WERI-Rb-1 (cell line): Measurements from ENCODE around the gene CATSPER4.

Experiments
- DNase-seq: peaks from one replicate; pipeline ENCODE4 v3.0.0-alpha.2; 2020
- H3K27ac ChIP-seq: fragments of 250-450 bp; sonication (Bioruptor Pico); 2 replicates; pipeline ENCODE4 v1.5.1; 2020; ENCODE audit warnings: mild to moderate bottlenecking, moderate library complexity
- H3K27me3 ChIP-seq: fragments of 250-450 bp; sonication (Bioruptor Pico); 2 replicates; pipeline ENCODE4 v1.5.1; 2021; ENCODE audit warnings: mild to moderate bottlenecking, low read depth, moderate library complexity; ENCODE audit not compliant: insufficient read depth, severe bottlenecking
- H3K36me3 ChIP-seq: fragments of 250-450 bp; sonication (Bioruptor Pico); 2 replicates; pipeline ENCODE4 v1.5.1; 2020; ENCODE audit warnings: mild to moderate bottlenecking, moderate library complexity
- H3K4me3 ChIP-seq: 2 replicates; pipeline ENCODE4 v1.5.1; 2011; ENCODE audit warnings: low read depth, mild to moderate bottlenecking, control low read depth, low read length
- H3K9me3 ChIP-seq: fragments of 250-450 bp; sonication (Bioruptor Pico); 2 replicates; pipeline ENCODE4 v1.5.1; 2021; ENCODE audit warnings: mild to moderate bottlenecking, moderate library complexity; ENCODE audit not compliant: severe bottlenecking
- TF ChIP-seq, protein P1 (sequence below): IDR thresholded peaks from 2 replicates; pipeline ENCODE4 v1.5.1; 2011; ENCODE audit warnings: low read depth, mild to moderate bottlenecking, control low read depth, inconsistent platforms, low read length

The CATSPER4 gene

GRCh38 chr1:26177182-26177684 lies 13.2 kb upstream of the CATSPER4 start, which contains the start of gene CNKSR1:
CNKSR1 (plus strand) TSS chr1:26177491; CDS start chr1:26177548, 57 bp downstream.
- Histone ChIP-seq H3K36me3 (no peaks in the 10 kb centered on the region), H3K9me3 (no peaks in the 10 kb centered on the region), H3K27ac (no peak within 1 kb of the TSS), H3K4me3 (no peak within 1 kb of the TSS), H3K27me3 (no peaks in the 10 kb centered on the region)
- TF ChIP-seq, protein P1, sequence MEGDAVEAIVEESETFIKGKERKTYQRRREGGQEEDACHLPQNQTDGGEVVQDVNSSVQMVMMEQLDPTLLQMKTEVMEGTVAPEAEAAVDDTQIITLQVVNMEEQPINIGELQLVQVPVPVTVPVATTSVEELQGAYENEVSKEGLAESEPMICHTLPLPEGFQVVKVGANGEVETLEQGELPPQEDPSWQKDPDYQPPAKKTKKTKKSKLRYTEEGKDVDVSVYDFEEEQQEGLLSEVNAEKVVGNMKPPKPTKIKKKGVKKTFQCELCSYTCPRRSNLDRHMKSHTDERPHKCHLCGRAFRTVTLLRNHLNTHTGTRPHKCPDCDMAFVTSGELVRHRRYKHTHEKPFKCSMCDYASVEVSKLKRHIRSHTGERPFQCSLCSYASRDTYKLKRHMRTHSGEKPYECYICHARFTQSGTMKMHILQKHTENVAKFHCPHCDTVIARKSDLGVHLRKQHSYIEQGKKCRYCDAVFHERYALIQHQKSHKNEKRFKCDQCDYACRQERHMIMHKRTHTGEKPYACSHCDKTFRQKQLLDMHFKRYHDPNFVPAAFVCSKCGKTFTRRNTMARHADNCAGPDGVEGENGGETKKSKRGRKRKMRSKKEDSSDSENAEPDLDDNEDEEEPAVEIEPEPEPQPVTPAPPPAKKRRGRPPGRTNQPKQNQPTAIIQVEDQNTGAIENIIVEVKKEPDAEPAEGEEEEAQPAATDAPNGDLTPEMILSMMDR = no peak
- DNase-seq = no peak

GRCh38 chr1:26180010-26180506 lies 10.3 kb upstream of the CATSPER4 start:
- no peak overlapping the region for H3K27ac ChIP-seq
- DNase-seq = no peak
- no peaks in the 10 kb centered on the region for H3K9me3 ChIP-seq
- H3K27me3 ChIP-seq = no peaks in the 10 kb centered on the region
- no peak overlapping the region for H3K4me3 ChIP-seq
- H3K36me3 ChIP-seq = no peaks in the 10 kb centered on the region
- TF ChIP-seq, protein P1 = no peak

DNA sequence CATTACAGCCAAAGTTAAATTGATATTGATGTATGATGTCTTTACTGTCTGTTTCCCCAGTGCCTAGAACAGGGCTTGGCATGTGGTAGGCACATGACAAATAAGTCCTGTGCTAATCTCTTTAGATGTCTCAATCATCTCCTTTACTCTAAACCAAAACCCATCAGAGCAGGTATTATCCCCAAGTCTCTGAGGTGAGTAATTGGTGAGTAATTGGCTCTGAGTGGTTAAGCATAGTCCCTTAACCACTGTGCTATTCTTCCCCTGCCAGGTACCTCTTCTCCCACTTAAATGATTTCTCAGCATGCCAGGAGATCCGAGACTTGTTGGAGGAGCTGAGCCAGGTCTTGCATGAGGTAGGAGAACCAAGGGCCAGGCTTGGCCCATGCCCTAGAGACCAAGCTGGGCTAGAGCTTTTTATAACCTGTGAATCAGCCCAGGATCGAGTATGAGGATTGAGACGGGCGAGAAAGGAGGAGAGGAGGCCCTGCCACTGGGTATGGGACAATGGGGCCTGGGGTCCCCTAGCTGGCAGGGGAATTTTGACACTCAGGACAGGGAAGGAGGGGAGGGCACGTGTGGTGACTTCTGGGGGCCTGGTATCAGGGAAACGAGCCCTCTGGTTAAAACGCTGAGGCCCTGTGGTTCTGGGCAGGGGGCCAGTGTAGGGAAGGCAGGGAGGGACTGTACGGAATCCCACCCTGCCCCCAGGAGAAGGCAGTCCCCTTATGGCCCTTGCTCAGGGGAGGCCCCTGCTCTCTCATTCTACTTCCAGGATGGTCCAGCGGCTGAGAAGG lies 8.6 kb upstream of the CATSPER4 start:
- H3K4me3 ChIP-seq = no peak overlapping the region; the same call in 1 of the 2 replicates
- no peaks in the 10 kb centered on the region for H3K9me3 ChIP-seq
- no peak for DNase-seq
- TF ChIP-seq, protein P1 = no peak
- H3K36me3 ChIP-seq = no peaks in the 10 kb centered on the region
- peak overlapping the region; percentile 8; the same call in 1 of the 2 replicates for H3K27ac ChIP-seq
- H3K27me3 ChIP-seq = no peaks in the 10 kb centered on the region

DNA sequence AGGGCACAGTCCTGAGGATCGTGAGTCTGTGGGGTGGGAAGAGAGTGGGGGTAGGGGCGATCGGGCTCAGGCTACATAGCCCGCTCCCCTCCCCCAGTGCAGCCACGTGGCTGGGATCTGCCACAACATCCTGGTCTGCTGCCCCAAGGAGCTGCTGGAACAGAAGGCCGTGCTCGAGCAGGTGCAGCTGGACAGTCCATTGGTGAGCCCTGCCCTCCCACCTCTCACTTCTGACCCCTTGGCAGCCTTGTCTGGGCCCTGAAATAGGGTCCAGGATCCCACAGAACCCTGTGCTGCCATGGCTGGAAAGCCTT lies 8.1 kb upstream of the CATSPER4 start:
- TF ChIP-seq, protein P1 = no peak
- Histone ChIP-seq H3K9me3 (no peaks in the 10 kb centered on the region), H3K27ac (no peak overlapping the region), H3K4me3 (no peak overlapping the region), H3K27me3 (no peaks in the 10 kb centered on the region), H3K36me3 (no peaks in the 10 kb centered on the region)
- no peak for DNase-seq

GRCh38 chr1:26184086-26184485 lies 6.3 kb upstream of the CATSPER4 start:
- peak; percentile 32 for DNase-seq
- no peak overlapping the region for H3K4me3 ChIP-seq
- no peak overlapping the region for H3K27ac ChIP-seq
- no peaks in the 10 kb centered on the region for H3K27me3 ChIP-seq
- H3K9me3 ChIP-seq = no peaks in the 10 kb centered on the region
- TF ChIP-seq, protein P1 = no peak
- no peaks in the 10 kb centered on the region for H3K36me3 ChIP-seq

- H3K27ac ChIP-seq = no peak overlapping the region
- no peak overlapping the region for H3K4me3 ChIP-seq
- no peaks in the 10 kb centered on the region for H3K36me3 ChIP-seq
- no peak for DNase-seq
- H3K9me3 ChIP-seq = no peaks in the 10 kb centered on the region
- H3K27me3 ChIP-seq = no peaks in the 10 kb centered on the region
- TF ChIP-seq, protein P1 = no peak
These were observed 5.5 kb upstream of the CATSPER4 start for GRCh38 chr1:26184883-26185282.
